A172 (cell line): Measurements from ENCODE around the gene ATRAID. TPM values are rescaled to one million over a fixed set of nuclear protein-coding genes. Genes with fewer than 3 reads are reported as not detected.

Source experiments
- DNase-seq: peaks from one replicate; pipeline ENCODE4 v3.0.0-alpha.2; 2015; ENCODE audit warnings: low spot score
- total RNA-seq: library from RNA; depleted of rRNA; stranded (reverse); fragments of >200 nt; shearing (Covaris generic); gene quantifications from 2 replicates; pipeline ENCODE4 v1.2.3, GENCODE V29; 2014

The ATRAID gene
- total RNA-seq, 1 experiment from 2014 or later, result 191 TPM

DNA sequence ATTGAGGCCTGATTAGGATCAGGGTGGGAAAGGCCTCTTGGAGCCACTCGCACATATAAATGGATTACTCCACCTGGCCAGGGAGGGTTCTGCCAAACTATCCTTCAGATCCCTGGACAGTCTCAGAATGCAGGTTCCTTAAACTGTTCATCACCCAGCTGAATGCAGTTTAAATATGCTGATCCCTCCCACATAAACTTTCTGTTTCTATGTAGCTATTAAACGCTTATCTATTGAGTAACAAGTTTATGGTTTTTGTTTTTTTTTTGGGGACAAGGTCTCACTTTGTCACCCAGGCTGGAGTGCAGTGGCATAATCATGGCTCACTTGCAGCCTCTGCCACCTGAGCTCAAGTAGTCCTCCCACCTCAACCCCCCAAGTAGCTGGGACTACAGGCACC is 7.2 kb downstream of the ATRAID start:
- DNase-seq, result no peak

DNA sequence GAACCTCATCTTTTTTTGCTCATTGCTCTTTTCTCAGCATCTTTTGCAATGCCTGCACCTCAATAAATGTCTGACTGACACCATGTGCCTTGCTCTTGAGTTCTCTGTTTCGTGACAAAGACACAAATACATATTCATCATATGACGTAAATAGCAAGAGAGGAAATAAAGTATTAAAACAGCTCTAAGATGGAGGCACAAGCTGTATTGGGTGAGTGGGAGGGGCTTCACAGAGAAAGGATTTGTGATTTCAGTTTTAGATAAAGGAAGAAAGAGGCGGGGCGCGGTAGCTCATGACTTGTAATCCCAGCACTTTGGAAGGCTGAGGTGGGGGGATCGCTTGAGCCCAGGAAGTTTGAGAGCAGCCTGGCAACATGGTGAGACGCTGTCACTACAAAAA is 8.2 kb downstream of the ATRAID start:
- no peak for DNase-seq

DNA sequence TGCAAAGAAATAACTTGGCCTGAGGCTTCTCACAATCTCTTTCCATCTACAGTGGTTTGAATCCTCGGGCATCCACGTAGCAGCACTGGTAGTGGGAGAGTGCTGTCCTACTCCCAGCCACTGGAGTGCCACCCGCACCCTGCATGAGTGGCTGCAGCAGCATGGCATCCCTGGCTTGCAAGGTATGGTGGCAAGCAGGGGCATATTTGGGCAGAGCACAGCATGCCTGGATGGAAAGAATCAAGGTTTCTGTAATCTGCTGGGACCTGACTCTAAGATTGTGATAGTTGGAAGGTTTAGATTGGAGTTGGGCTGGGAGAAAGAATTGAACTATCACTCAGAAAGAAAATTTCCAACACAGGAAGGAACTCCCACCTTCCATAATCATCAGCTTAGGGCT is 9.3 kb downstream of the ATRAID start:
- no peak for DNase-seq

DNA sequence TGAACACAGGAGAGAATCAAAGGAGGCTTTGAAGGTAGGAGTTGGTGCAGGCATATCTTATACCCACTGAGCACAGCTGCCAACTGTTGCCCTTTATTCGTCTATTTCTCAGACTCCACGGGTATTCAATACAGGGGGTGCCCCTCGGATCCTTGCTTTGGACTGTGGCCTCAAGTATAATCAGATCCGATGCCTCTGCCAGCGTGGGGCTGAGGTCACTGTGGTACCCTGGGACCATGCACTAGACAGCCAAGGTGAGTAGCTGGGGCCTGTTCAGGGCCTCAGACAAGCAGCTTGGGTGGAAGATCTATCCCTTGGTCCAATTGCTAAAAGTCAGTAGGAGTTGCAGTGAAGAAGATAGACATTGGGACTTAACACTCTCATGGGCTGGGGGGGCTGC is 10.6 kb downstream of the ATRAID start:
- DNase-seq, result no peak

DNA sequence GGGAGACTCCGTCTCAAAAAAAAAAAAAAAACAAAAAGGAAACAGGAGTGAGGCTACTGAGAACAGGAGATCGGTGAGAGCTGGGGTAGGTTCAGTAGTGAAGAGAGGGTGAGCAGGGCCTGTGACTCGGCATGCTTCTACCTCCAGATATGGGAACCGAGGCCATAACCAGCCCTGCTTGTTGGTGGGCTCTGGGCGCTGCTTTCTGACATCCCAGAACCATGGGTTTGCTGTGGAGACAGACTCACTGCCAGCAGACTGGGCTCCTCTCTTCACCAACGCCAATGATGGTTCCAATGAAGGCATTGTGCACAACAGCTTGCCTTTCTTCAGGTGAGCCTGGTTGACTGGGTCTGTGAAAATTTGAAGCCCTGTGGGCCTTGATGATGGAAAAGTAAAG is 11.6 kb downstream of the ATRAID start:
- DNase-seq, result no peak

DNA sequence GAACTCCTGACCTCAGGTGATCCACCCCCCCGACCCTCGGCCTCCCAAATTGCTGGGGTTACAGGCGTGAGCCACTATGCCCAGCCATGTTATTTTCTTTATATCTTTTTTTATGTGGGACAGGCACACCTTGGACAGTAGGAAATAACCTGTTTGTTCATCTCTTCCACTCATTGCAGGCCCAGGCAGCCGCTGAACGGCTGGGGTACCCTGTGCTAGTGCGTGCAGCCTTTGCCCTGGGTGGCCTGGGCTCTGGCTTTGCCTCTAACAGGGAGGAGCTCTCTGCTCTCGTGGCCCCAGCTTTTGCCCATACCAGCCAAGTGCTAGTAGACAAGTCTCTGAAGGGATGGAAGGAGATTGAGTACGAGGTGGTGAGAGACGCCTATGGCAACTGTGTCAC is 13.7 kb downstream of the ATRAID start:
- DNase-seq, result no peak

DNA sequence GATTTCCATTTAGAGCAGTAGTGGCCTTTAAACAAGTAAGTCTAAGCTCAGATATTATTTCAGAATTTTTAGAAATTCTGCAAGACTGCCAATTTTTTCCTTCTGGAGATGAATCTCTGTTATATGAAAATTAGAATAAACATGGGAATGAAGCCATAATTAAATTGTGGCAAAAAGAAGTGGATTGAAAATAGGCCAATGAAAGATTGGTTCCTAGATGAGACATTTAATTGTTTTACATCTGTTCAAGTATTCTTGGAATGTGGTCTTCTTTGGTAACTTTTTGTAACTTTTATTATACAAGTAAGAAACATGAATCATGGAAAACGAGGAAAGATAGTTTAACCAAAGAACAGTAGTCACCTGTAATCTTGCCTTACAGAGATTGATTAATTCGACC is 15.7 kb downstream of the ATRAID start:
- no peak for DNase-seq

DNA sequence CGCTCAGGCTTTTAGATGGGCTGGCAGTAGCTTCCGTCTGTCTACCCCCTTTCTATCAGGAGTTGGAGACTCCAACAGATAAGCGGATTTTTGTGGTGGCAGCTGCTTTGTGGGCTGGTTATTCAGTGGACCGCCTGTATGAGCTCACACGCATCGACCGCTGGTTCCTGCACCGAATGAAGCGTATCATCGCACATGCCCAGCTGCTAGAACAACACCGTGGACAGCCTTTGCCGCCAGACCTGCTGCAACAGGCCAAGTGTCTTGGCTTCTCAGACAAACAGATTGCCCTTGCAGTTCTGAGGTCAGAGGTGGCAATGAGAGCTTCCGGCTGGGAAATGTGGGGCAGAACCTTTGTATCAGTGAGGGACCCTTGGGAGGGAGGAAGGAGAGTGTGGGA is 20.1 kb downstream of the ATRAID start:
- no peak for DNase-seq

DNA sequence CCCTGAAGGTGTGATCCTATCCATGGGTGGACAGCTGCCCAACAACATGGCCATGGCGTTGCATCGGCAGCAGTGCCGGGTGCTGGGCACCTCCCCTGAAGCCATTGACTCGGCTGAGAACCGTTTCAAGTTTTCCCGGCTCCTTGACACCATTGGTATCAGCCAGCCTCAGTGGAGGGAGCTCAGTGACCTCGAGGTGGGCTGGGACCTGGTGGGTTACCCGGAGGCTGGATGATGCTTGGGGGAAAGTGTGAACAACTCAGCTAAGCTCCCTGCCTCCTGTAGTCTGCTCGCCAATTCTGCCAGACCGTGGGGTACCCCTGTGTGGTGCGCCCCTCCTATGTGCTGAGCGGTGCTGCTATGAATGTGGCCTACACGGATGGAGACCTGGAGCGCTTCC is 21.5 kb downstream of the ATRAID start:
- no peak for DNase-seq

DNA sequence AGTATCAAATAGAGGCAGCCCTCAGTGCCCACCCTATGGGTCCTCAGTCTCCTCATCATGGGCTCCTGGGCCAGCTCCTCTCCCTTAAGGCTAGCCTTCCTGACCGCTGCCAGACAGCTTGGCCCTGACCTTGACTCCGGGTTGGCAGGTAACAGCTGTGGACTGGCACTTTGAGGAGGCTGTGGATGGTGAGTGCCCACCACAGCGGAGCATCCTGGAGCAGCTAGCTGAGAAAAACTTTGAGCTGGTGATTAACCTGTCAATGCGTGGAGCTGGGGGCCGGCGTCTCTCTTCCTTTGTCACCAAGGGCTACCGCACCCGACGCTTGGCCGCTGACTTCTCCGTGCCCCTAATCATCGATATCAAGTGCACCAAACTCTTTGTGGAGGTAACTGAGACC is 24.3 kb downstream of the ATRAID start:
- no peak for DNase-seq

DNA sequence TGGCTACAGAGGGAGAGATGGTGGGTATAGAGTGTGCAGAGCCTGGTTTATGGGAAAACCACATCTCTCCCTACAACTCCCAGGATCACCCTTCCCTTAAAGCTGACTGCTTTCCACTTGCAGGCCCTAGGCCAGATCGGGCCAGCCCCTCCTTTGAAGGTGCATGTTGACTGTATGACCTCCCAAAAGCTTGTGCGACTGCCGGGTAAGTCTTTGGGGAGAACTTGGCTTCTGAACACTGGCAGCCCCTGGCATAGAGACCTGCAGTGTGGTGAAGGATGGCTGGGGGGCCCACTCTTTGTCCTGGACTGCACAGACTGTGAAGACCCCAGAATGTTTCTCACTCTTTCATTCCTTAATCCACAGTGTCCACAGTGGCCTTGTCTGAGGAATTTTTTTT is 24.8 kb downstream of the ATRAID start:
- no peak for DNase-seq

DNA sequence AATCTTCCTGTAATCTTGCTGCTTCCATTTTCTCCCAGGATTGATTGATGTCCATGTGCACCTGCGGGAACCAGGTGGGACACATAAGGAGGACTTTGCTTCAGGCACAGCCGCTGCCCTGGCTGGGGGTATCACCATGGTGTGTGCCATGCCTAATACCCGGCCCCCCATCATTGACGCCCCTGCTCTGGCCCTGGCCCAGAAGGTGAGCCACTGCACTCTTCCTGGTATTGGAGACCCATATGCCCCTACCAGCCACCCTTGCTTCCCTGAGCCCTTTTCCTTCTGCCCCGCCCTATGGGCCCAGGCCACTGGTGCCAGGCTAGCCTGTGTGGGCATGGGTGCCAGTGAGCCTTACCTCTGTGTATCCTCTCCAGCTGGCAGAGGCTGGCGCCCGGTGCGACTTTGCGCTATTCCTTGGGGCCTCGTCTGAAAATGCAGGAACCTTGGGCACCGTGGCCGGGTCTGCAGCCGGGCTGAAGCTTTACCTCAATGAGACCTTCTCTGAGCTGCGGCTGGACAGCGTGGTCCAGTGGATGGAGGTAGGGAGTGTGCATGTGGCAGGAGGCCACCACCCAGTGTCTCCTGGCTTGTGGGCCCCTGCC is 25.6 kb downstream of the ATRAID start:
- no peak for DNase-seq

DNA sequence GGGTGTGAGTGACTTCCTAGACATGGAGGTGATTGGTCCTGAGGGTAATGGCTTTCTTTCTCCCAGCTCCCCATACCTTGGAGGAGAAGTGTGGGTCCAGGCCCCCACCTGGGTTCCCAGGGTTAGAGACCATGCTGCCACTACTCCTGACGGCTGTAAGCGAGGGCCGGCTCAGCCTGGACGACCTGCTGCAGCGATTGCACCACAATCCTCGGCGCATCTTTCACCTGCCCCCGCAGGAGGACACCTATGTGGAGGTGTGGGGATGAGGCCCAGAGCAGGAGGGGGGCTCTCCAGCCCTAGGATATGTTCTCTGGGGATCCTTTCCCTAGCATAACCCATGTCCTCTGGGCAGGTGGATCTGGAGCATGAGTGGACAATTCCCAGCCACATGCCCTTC is 27.1 kb downstream of the ATRAID start:
- no peak for DNase-seq

DNA sequence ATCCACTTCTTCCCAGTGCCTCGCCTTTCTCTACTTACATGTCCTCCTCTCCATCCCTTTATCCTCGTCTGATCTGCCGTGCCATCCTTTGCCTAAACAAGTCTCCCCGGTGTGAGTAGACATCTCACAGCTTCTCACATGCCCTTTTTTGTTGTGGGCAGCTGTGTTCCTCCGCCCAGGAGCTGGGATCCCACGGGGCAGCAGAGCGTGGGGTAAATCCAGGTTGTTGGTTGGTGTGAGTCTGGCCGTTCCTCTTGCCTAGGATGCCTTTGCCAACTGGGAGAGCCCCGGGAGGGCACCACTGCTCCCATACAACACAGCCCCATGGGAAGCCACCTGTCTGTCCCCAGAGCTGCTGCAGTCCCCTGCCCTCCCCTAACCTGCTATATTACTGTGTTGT is 28.6 kb downstream of the ATRAID start:
- DNase-seq, result no peak

DNA sequence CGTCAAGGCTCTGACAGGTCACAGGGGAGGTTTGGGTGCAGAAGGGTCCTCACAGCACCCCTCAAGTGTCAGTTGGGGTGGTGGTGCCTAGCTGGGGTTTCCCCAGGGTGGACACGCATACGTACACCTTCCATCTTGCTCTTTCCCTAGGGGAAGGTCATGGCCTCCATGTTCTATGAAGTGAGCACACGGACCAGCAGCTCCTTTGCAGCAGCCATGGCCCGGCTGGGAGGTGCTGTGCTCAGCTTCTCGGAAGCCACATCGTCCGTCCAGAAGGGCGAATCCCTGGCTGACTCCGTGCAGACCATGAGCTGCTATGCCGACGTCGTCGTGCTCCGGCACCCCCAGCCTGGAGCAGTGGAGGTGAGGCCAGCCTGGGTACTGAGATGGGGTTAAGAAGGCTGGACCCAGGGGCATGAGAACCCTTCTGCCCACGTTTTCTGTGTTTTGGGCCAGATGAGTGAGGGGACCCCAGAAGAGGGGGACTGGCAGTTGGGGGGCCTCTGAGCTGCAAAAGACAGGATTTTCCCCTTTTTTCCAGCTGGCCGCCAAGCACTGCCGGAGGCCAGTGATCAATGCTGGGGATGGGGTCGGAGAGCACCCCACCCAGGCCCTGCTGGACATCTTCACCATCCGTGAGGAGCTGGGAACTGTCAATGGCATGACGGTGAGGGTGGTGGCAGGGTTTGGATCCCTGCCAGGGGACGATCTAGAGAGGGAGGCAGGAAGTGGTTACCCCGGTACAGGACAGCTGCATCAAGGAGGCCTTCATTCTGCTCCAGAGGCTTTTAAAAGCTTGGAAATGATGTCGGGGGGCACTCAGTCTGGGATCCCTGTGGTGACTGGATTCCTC is 30.1 kb downstream of the ATRAID start:
- no peak for DNase-seq

DNA sequence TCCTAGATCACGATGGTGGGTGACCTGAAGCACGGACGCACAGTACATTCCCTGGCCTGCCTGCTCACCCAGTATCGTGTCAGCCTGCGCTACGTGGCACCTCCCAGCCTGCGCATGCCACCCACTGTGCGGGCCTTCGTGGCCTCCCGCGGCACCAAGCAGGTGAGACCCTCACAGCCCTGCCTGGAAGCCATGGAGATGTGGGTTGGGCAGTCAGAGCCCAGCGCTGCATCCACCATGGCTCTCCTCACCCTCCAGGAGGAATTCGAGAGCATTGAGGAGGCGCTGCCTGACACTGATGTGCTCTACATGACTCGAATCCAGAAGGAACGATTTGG is 30.7 kb downstream of the ATRAID start:
- no peak for DNase-seq

DNA sequence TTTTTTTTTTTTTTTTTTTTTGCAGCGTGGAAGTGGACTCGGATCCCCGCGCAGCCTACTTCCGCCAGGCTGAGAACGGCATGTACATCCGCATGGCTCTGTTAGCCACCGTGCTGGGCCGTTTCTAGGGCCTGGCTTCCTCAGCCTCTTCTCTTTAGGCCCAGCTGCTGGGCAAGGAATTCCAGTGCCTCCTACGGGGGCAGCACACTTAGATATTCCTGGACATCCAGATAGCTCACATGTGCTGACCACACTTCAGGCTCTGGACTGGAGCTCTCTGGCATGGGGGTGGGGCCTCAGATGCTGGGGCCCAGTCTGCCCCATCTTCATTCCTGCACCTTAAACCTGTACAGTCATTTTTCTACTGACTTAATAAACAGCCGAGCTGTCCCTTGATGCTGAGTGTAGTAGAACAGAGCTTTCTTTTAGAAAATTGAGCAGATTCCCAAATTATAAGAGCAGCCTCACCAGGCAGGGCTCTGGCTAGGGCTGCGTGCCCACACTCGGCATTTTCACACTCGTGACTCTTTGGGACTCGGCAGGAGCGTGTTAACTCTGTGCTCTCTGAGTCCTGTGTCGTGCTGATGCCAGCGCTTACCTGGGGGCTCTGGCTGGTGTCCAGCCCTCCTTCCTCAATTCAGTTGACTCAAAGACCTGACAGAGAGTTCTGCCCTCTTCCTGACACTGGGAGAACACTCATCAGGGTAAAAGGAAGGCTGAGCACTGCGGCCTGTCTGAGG is 31.7 kb downstream of the ATRAID start:
- DNase-seq, result no peak

DNA sequence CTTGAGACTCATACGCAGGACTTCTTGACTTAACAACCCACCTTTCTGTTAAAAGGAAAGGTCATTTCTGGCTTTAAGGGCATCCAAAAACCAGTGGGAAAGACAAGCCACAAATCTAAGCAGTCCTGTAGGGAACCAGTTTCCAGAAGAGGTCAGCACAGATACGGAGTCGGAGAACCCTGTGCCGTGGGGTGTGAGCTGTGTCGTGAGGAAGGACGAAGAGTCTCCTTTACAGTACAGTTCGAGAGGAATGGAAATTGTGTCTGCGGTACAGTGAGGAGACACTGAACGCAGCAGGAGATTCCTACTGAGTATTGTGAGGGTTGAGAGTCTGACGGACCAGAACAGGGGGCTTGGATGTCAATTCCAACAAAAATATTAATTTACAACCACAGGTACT is 33.3 kb downstream of the ATRAID start:
- DNase-seq, result no peak

DNA sequence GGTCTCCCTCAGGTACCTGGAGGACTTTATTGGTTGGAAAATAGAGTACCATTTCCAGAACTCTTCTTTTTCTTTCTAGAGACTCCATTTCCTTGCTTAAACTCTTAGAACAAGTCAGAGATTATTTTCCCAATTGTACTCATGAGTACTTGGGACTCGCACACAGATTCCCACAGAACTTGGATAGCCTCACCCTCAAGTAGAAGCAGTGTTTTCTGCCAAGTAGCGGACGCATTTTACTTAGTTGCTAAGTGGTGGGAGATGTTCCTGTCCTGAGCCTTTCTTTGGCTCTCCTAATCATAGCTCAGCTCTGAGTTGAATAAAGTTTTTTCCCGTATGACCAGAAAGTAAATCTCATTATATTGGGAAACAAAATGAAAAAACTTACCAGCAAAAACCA is 33.8 kb downstream of the ATRAID start:
- no peak for DNase-seq

DNA sequence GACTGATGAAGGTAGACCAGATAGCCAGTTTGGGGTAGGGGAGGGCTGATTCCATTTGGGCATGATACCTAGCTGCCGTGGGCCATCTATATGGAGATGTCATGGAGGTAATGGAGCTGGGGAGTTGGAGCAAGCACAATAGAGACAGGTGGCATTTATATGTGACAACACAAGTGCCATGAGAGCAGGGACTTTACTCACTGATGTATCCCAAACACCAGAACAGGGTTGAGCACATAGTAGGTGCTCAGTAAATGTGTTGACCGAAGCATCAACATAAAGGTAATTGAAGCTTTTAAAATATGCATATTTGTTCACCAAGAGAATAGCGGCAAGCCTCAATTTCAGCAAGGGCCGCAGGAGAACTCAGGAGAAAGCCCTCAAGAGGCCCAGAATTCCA is 36.1 kb downstream of the ATRAID start:
- DNase-seq, result no peak

DNA sequence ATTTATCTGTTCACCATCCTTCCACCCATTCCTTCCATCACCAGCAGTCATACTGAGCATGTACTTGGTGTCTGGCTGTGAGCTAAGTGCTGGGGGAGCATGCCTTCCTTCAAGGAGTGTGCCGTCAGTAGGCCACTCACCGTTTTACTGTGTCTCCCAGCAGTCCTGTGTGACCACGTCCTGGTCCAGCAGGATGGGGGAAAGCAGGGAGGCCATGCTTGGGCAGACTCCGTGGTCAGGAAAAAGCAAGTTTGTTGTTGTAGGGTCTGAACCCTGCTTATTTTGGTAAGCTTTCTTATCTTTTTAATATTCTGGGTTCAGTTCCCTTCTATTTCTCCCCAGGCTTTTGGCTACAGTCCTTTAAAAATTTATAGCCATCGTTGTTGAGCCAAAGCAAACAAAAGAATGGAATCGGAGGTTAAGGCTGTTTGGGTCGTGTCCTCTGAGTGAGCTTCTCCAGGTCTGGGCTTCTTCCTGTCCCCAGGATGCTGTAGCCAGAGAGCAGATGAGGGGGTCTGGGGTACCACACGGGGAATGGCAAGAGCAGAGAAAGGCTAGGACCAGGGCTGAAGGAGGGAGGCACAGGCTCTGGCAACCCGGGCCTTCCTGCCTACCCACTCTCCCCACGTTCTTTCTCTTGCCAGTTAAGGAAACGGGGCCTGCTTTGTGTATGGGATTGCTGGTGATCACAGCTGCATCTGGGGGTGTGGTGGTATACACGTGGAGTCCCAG is 37.5 kb downstream of the ATRAID start:
- DNase-seq, result peak; percentile 29

DNA sequence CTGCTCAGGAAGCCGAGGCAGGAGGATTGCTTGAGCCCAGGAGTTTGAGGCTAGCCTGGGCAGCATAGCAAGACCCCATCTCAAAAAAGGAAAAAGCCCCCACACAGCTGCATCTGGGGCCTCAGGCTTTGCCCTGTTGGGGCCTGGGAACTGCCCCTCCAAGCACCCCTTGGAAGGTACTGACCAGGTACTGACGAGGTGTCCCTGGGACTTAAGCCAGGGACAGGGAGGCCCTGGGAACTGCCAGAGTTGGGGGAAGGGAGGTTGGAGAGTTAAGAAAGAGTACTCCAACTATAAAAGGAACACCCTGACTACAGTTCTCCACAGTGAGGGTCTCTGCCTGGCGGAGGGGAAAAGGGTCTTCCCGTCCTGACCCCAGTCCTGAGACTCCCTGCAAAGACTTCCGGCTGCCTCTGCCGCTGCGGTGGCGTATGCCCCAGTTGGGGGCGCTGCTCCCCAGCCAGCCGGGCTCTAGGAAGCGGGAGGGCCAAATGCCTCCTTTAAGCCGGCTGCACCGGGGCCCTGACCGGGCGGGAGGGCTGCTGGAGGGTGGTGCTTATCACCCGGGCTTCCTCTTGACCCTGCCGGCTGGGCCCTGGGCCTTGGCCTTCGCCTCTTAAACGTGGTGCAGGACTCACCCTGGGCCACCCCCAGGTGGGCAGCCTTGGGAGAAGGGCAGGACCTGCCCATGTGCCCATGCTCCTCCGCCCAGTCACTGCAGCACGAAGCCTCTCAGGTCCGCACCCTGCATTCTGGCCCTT is 38.2 kb downstream of the ATRAID start:
- no peak for DNase-seq
